ENCODE data around the gene WNT3A. TPM values are rescaled to one million over a fixed set of nuclear protein-coding genes. Genes with fewer than 3 reads are reported as not detected.
A peak's percentile ranks its signal among the peaks of the same experiment; 100 is the strongest.

The WNT3A gene
- total RNA-seq, 1 experiment from 2014 or later: not detected

DNA sequence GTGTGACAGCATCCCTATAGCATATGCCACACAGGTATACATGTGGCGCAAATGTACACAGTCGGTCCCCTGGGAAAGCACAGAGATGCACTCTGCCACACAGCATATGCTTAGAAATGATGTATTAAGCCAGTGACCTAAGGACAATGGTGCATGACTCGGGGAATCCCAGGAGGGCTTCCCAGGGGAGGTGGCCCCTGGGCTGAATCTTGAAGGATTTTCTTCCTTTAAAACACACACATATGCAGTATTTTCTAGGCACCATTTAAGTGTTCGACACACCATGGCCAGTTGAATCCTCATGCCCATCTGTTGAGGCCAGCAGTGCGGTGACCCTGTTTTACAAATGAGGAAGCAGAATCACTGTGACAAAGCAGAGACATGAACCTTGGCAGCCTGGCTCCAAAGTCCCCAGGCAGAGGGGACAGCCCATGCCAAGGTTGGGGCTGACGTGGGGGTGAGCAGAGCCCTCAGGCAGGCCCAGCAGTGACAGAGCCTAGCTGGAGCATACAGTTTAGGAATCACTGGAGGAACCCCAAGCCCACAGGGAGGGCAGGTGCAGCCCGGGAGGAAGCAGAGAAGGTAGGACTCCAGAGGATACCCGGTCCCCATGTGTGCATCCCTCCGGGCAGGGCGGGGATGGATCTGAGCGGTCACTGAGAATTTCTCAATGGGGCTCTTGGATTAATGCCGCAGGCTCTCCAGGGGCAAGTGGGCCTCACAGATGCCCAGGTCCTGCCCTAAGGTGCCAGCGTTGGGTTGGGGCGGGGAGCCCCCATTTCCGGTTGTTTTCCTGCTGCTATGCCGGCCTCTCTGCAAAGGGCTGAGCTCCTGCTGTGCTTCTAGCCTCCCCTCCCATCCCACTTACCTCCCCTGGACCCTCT lies 28.4 kb downstream of the WNT3A start:
- intact Hi-C loops (cut with micrococcal nuclease; ENCODE audit: unreplicated experiment): no loop called here
- Mint-ChIP-seq H3K4me3 (ENCODE audit: low read depth, unreplicated experiment) (no peak overlapping the region), H3K36me3 (ENCODE audit: insufficient read depth, unreplicated experiment) (no peaks in the 10 kb centered on the region), H3K27ac (ENCODE audit: unreplicated experiment) (no peak overlapping the region), H3K4me1 (ENCODE audit: low read depth, unreplicated experiment) (no peaks in the 10 kb centered on the region), H3K9me3 (ENCODE audit: low read depth, unreplicated experiment) (peaks cover 3% of the 10 kb centered on the region), H3K27me3 (ENCODE audit: unreplicated experiment) (peaks cover 52% of the 10 kb centered on the region)
- CTCF ChIA-PET: no interaction called here
- no peak for DNase-seq
- no peak for TF ChIP-seq CTCF (IDR thresholded peaks at IDR 0.05; ENCODE audit: unreplicated experiment)
- no TSS peak for BruUV-seq (replicated peaks)

- TF ChIP-seq CTCF (IDR thresholded peaks at IDR 0.05; ENCODE audit: unreplicated experiment): no peak
- Mint-ChIP-seq H3K4me3 (ENCODE audit: low read depth, unreplicated experiment) (no peak overlapping the region), H3K4me1 (ENCODE audit: low read depth, unreplicated experiment) (no peaks in the 10 kb centered on the region), H3K27me3 (ENCODE audit: unreplicated experiment) (peaks cover 50% of the 10 kb centered on the region), H3K36me3 (ENCODE audit: insufficient read depth, unreplicated experiment) (no peaks in the 10 kb centered on the region), H3K27ac (ENCODE audit: unreplicated experiment) (no peak overlapping the region), H3K9me3 (ENCODE audit: low read depth, unreplicated experiment) (peaks cover 3% of the 10 kb centered on the region)
- CTCF ChIA-PET: no interaction called here
- intact Hi-C loops (cut with micrococcal nuclease; ENCODE audit: unreplicated experiment): no loop called here
- no peak for DNase-seq
- no TSS peak for BruUV-seq (replicated peaks)
Measured at GRCh38 chr1:228035844-228036243, 29.0 kb downstream of the WNT3A start.

- intact Hi-C loops (cut with micrococcal nuclease; ENCODE audit: unreplicated experiment): no loop called here
- H3K4me1 Mint-ChIP-seq (ENCODE audit: low read depth, unreplicated experiment): no peaks in the 10 kb centered on the region
- no peak for TF ChIP-seq CTCF (IDR thresholded peaks at IDR 0.05; ENCODE audit: unreplicated experiment)
- no peak for DNase-seq
- H3K27me3 Mint-ChIP-seq (ENCODE audit: unreplicated experiment): peaks cover 41% of the 10 kb centered on the region
- H3K36me3 Mint-ChIP-seq (ENCODE audit: insufficient read depth, unreplicated experiment): no peaks in the 10 kb centered on the region
- H3K27ac Mint-ChIP-seq (ENCODE audit: unreplicated experiment): no peak overlapping the region
- CTCF ChIA-PET: no interaction called here
- no TSS peak for BruUV-seq (replicated peaks)
- H3K9me3 Mint-ChIP-seq (ENCODE audit: low read depth, unreplicated experiment): peaks cover 3% of the 10 kb centered on the region
- H3K4me3 Mint-ChIP-seq (ENCODE audit: low read depth, unreplicated experiment): no peak overlapping the region
Measured at GRCh38 chr1:228036701-228037231, 30.0 kb downstream of the WNT3A start.

DNA sequence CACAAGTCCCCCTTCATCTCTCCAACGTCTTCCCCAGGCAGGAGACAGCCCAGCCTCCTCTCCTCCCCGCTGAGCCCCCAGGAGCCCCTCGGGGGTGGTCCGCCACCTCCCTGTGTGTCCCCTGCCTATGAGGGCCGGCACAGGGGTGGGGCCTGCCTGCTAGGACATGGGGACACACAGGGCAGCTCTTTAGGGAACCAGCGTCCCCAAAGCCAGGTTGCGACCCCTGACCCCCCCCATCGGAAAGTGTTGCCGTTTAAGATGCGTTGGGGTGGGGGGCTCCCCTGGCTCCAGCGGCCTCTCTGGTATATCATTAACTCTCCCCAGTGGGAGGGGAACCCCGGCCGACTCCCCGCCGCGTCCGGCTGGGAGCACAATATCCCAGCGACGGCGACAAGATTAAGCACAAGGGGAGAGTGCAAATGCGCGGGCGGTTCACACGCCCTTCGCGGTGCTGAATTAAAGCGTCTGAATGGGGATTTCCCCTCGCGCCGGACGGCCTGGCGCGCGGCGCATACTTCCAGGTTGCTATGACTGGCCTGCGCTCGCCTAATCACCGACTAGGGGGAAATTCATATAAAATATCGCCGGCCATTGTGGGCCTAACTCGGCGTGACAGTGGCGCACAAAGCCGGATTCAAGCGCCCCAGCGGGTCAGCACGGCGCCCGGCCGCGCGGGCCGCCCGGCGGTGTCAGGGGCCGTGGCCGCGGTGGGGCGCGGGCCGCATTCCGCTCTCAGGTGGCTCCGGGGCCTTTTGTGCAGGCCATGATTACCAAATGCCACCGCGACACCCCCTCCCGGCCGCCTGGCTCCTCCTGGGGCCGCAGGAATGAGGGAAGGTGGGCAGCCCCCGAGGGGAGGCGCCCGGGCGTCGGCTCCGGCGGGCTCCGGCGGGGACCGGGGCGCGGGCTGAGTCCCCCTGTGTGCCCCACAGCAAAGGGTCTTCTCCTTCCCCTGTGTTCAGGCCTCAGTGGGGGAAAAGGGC lies 30.9 kb downstream of the WNT3A start:
- TF ChIP-seq CTCF (IDR thresholded peaks at IDR 0.05; ENCODE audit: unreplicated experiment): no peak
- peak; percentile 62 for DNase-seq
- Mint-ChIP-seq H3K4me3 (ENCODE audit: low read depth, unreplicated experiment) (peak overlapping the region; percentile 31), H3K9me3 (ENCODE audit: low read depth, unreplicated experiment) (peaks cover 3% of the 10 kb centered on the region), H3K36me3 (ENCODE audit: insufficient read depth, unreplicated experiment) (no peaks in the 10 kb centered on the region), H3K4me1 (ENCODE audit: low read depth, unreplicated experiment) (no peaks in the 10 kb centered on the region), H3K27me3 (ENCODE audit: unreplicated experiment) (peaks cover 32% of the 10 kb centered on the region), H3K27ac (ENCODE audit: unreplicated experiment) (no peak overlapping the region)
- intact Hi-C loops (cut with micrococcal nuclease; ENCODE audit: unreplicated experiment): no loop called here
- BruUV-seq (replicated peaks): no TSS peak
- CTCF ChIA-PET: no interaction called here

Data from Calu3 (cell line).